Measurements from ENCODE around the gene ZNF652.

- TF ChIP-seq, protein P1, sequence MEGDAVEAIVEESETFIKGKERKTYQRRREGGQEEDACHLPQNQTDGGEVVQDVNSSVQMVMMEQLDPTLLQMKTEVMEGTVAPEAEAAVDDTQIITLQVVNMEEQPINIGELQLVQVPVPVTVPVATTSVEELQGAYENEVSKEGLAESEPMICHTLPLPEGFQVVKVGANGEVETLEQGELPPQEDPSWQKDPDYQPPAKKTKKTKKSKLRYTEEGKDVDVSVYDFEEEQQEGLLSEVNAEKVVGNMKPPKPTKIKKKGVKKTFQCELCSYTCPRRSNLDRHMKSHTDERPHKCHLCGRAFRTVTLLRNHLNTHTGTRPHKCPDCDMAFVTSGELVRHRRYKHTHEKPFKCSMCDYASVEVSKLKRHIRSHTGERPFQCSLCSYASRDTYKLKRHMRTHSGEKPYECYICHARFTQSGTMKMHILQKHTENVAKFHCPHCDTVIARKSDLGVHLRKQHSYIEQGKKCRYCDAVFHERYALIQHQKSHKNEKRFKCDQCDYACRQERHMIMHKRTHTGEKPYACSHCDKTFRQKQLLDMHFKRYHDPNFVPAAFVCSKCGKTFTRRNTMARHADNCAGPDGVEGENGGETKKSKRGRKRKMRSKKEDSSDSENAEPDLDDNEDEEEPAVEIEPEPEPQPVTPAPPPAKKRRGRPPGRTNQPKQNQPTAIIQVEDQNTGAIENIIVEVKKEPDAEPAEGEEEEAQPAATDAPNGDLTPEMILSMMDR (IDR thresholded peaks at IDR 0.05) = no peak
- TF ChIP-seq POLR2A (IDR thresholded peaks at IDR 0.05) = no peak
Measured at GRCh38 chr17:49337884-49338283, 24.2 kb downstream of the ZNF652 start.

Data from lower leg skin (tissue), 3 donors.